Measurements from ENCODE around the gene TMC5.
A peak's percentile ranks its signal among the peaks of the same experiment; 100 is the strongest.
"Not testable (repeated sequence)": the region's sequence is repeated elsewhere in the genome, so short reads cannot be mapped to it uniquely, and the experiment has no call there.

Gene TMC5

GRCh38 chr16:19512297-19512696 is 94.6 kb downstream of the TMC5 start:
- DNase-seq = no peak

DNA sequence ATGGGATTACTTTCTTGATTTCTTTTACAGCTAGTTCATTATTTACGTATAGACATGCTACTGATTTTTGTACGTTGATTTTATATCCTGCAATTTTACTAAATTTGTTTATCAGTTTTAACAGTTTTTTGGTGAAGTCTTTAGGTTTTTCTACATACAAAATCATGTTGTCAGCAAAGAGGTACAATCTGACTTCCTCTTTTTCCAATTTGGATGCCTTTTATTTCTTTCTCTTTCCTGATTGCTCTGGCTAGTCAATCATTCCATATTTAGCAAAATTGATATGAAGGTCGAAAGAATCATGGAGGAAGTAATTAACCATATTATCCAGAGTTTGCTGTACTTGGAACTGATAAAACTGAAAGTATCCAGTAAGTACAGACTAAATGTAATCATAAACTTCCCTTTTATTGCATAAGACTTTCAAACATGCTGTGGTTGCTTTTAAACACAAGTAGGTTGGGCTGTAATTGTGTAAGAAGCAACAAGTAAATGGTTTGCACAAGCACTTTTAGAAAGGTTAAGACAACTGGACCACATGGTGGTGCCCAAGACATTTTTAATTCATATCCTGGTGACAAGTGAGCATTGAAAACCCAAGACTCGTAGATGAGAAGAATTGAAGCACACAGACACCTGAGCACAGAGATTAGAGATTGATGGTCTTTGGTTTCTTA is 95.8 kb downstream of the TMC5 start:
- DNase-seq = no peak

DNA sequence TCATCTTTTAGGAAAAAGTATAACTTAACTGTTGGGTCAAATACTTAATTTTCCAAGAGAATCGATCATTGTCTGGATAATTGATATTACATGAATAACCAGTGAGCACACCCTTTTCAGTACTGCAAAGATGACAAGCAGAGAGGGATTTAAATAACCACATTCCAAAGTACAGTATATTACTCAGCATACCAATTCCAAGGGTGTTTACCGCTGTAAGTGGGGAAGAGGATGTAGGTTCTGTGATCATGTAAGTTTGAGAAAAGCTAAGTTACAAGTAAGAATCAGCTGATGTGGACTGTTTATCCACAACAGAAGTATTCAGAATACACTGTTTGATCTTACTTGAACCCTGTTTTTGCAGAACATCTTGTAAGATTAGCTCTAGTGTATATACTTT is 98.1 kb downstream of the TMC5 start:
- no peak for DNase-seq

DNA sequence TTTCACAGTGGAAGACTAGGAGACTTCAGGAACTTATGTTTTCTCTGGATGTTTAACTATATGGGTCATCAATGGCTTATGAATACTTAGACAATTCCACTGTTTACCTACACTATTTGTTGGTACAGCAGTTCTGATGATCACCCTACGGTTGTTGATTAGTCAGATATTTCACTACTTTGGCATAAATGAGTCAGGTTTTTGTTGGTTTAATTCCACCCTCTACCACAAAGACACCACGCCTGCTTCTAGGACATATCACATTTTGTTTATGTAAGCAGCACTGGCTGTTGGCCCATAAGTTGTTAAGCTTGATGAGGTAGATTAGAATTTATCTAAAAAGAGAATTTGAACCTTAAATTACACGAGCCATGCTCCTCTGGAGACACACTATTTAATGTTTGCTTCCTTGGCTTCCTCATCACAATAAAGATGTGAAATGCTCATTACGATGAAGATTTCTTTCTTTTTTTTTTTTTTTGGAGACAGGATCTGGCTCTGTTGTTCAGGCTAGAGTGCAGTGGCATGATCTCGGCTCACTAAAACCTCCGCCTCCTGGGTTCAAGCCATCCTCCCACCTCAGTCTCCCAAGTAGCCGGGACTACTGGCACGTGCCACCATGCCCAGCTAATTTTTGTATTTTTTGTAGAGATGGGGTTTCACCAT is 99.9 kb downstream of the TMC5 start:
- DNase-seq = no peak

DNA sequence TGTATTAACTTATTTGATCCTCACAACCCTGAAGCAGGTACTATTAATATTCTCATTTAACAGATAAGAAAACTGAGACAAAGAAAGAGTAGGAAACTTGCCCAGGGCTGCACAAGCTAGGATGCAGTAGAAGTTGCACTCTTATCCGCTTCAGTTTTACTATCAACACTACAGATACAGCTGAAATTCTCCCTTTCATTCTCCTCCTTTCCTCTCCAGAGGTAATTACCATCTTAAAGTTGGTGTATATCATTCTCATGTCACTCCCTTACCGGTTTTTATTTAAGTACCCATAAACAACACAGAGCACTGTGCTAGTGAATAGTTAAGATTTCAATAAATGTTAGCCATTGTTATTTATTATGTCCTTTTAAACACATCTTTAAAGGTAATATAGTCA is 100.7 kb downstream of the TMC5 start:
- DNase-seq = no peak

- no peak for DNase-seq
Measured at GRCh38 chr16:19520861-19521331, 103.2 kb downstream of the TMC5 start.

GRCh38 chr16:19521471-19522396 is 104.1 kb downstream of the TMC5 start, which contains the start of gene GDE1:
Gene GDE1 (minus strand): TSS chr16:19522098. CDS start chr16:19521964, 134 bp downstream.
- peak; percentile 96 for DNase-seq

GRCh38 chr16:19522397-19522732 is 104.7 kb downstream of the TMC5 start:
- no peak for DNase-seq

DNA sequence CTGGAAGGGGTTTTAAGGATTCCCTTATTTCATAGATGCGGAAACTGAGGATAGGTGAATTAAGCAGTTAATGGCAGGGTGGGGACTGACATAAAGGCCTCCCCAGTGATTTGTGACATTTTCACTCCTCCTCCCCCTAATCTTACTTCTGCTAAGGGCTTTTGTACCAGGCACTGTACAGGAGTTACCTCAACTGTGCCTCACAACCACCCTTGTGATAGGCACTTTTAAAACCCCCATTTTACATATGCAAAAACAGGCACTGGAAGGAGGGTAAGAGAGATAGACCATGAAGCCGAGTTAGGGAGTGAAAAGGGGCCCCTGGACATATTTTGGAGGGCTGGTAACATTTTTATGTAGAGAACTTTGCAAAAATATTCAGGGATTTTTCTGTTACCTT is 105.1 kb downstream of the TMC5 start:
- DNase-seq = no peak

GRCh38 chr16:19523184-19523558 is 105.5 kb downstream of the TMC5 start:
- DNase-seq = no peak

- DNase-seq = peak; percentile 98
Measured at GRCh38 chr16:19523559-19524355, 106.1 kb downstream of the TMC5 start, which contains the start of gene CCP110. Gene CCP110 (plus strand): TSS chr16:19523942. CDS start chr16:19527882, 3,940 bp downstream.

DNA sequence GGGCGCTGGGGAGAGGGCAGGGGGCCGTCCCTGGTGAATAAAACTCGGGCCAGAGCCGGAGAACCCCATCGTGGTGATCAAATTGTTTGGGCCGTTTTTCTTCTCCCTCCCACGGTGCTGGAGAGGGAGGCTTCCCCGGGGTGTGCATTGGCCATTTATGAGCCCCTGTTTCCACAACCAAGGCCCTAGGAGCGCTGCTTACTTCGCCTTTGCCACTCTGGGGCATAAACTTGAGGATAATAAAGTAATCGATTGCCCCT is 106.6 kb downstream of the TMC5 start:
- DNase-seq = no peak

GRCh38 chr16:19524616-19525384 is 107.1 kb downstream of the TMC5 start:
- no peak for DNase-seq

GRCh38 chr16:19525385-19525723 is 107.7 kb downstream of the TMC5 start:
- DNase-seq = no peak

- no peak for DNase-seq
Measured at GRCh38 chr16:19527161-19527560, 109.5 kb downstream of the TMC5 start.

GRCh38 chr16:19528666-19529065 is 111.0 kb downstream of the TMC5 start:
- DNase-seq = no peak

- DNase-seq = no peak
Measured at GRCh38 chr16:19532601-19533000, 114.9 kb downstream of the TMC5 start.

DNA sequence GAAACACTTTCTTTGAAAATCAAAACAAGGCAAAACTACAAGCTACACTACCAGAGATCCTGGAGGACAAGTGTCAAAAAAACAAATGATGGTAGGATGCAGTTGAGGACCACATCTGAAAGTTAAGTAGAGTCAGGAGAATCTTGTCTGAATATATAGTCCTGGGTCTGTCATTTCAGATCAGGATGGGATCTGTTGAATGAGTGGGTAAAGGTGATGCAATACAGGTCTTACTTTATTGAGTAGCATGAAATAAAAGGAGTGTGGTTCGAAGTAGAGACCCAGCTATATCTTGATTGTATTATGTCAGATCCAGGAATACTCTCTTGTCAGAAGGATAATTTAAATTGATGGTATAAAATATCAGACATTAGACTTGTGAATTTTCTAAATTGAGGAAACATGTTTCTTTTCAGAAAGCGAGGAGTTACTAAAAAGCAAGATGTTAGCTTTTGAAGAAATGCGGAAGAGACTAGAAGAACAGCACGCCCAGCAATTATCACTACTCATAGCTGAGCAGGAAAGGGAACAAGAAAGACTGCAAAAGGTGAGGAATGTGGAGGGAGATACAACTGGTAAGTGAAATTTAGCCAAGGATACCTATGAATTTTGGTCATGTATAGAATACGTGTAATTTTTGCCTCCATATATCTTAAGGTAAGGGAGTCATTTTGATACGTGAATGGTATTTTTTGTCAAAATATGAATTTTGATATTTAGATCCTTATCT is 122.7 kb downstream of the TMC5 start:
- no peak for DNase-seq

DNA sequence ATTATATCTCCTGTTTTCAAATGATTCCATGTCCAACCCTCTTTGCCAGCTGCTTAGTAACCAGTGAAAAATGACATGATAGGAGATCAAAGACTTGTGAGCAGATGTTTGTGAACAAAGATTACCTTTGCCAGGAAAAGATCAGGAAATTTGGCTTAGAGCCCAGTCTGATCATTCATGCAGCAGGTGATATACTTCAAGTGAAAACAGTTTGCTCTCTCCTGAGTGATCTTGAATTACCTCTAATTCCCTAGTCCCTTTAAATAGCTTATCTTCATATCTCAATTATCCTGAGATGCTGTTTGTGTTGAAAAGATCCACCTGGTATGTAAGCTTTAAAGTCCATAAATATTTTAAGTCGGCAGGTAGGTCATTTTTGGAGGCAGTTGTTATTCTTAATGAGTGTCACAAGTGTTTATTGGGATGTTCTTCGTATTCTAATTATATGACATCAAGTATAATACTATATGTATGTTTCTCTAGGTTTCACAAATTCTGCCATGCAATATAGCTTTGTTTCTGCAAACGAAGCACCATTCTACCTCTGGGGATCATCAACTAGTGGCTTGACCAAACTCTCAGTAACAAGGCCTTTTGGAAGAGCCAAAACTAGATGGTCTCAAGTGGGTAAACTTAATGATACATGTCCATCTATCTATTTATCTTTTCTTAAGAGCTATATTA is 124.6 kb downstream of the TMC5 start:
- no peak for DNase-seq

GRCh38 chr16:19543278-19543996 is 125.8 kb downstream of the TMC5 start:
- not testable (repeated sequence) for DNase-seq
